PFSK-1 (cell line): ENCODE measurements around the gene SEPSECS.

Experiments used
- POLR2AphosphoS5 ChIP-seq: IDR thresholded peaks from 2 replicates; pipeline ENCODE4 v1.6.1; 2012; ENCODE audit warnings: low read depth, mild to moderate bottlenecking, control low read depth, low read length, moderate library complexity
- SIN3A ChIP-seq: IDR thresholded peaks from 2 replicates; pipeline ENCODE4 v1.6.1; 2012; ENCODE audit warnings: mild to moderate bottlenecking, low read length, moderate library complexity, borderline replicate concordance; ENCODE audit not compliant: insufficient read depth
- TAF1 ChIP-seq: IDR thresholded peaks from 2 replicates; pipeline ENCODE4 v1.6.1; 2012; ENCODE audit warnings: low read length, control low read depth, borderline replicate concordance; ENCODE audit not compliant: insufficient read depth

- TF ChIP-seq SIN3A (no peak), POLR2AphosphoS5 (no peak), TAF1 (no peak)
Observed at GRCh38 chr4:25141592-25141991, 18.7 kb downstream of the SEPSECS start.
